ENCODE measurements around the gene CBL.

CBL gene

DNA sequence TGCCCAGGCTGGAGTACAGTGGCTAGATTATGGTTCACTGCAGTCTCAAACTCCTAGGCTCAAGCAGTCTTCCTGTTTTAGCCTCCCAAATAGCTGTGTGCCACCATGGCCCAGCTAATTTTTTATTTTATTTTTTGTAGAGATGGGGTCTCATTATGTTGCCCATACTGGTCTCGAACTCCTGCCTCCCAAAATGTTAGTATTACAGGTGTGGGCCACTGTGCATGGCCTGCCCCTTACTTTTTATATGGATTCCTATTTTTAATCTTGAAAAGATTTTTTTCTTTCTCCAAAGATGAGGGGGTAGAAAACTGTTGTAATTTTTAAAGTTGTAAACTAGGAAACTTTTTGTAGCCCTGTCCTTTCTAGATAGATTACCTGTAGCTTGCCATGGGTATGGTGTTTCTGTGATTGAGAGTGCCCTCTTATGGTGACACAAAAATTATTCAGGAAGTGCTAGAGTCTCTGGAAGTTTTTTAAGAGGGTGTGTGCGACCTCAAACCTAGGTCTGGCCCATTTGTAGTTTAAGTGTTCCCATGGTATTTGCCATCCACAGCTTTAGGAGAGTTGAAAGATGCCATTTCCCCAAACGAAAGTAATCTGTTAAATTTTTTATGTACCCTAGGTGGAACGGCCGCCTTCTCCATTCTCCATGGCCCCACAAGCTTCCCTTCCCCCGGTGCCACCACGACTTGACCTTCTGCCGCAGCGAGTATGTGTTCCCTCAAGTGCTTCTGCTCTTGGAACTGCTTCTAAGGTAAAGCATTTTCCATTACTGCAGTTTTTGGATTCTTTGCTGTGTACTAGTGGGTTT lies 78.4 kb downstream of the CBL start:
- no peak for TF ChIP-seq ZFX (IDR thresholded peaks at IDR 0.05; ENCODE audit: borderline replicate concordance)
- TF ChIP-seq CTCF (IDR thresholded peaks at IDR 0.05): peak; percentile 74

GRCh38 chr11:119285431-119285830 lies 79.3 kb downstream of the CBL start:
- no peak overlapping the region for H3K27ac ChIP-seq
- no peak for TF ChIP-seq ZFX (IDR thresholded peaks at IDR 0.05; ENCODE audit: borderline replicate concordance)

More for the DNA sequence above, 78.4 kb downstream of the CBL start:
- H3K27ac ChIP-seq: no peak overlapping the region

GRCh38 chr11:119288219-119288618 lies 82.1 kb downstream of the CBL start:
- H3K27ac ChIP-seq: no peak overlapping the region
- TF ChIP-seq CTCF (IDR thresholded peaks at IDR 0.05) (no peak), ZFX (IDR thresholded peaks at IDR 0.05; ENCODE audit: borderline replicate concordance) (no peak)

GRCh38 chr11:119290894-119291497 lies 84.9 kb downstream of the CBL start:
- no peak overlapping the region for H3K27ac ChIP-seq

DNA sequence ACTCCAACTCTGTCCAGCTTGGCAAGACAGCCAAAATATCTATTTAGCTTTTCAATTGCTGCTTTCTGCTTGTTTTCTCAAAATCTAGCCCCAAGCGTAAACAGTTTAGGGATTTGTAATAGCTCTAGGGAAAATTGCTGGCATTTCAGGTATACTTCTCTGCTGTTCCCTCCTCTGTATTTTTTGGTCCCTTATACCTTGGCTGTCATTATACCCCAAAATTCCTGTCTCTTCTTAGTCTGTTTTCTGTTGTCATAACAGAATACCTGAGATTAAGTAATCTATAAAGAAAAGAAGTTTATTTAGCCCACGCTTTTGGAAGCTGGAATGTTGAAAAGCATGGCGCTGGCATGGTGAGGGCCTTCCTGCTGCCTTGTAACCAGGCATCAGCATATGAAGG lies 87.3 kb downstream of the CBL start:
- H3K27ac ChIP-seq: no peak overlapping the region
- no peak for TF ChIP-seq CTCF (IDR thresholded peaks at IDR 0.05)
- no peak for TF ChIP-seq ZFX (IDR thresholded peaks at IDR 0.05; ENCODE audit: borderline replicate concordance)

More at GRCh38 chr11:119290894-119291497, 84.9 kb downstream of the CBL start:
- TF ChIP-seq ZFX (IDR thresholded peaks at IDR 0.05; ENCODE audit: borderline replicate concordance): no peak
- TF ChIP-seq CTCF (IDR thresholded peaks at IDR 0.05): no peak

GRCh38 chr11:119295178-119295577 lies 89.0 kb downstream of the CBL start:
- TF ChIP-seq ZFX (IDR thresholded peaks at IDR 0.05; ENCODE audit: borderline replicate concordance): no peak
- no peak for TF ChIP-seq CTCF (IDR thresholded peaks at IDR 0.05)
- H3K27ac ChIP-seq: no peak overlapping the region

GRCh38 chr11:119297938-119298337 lies 91.8 kb downstream of the CBL start:
- no peak for TF ChIP-seq CTCF (IDR thresholded peaks at IDR 0.05)
- TF ChIP-seq ZFX (IDR thresholded peaks at IDR 0.05; ENCODE audit: borderline replicate concordance): no peak

More at GRCh38 chr11:119297938-119298337, 91.8 kb downstream of the CBL start:
- no peak overlapping the region for H3K27ac ChIP-seq
